Muscle of leg (tissue), 11 donors: ENCODE results near the gene CHURC1. TPM values are rescaled to one million over a fixed set of nuclear protein-coding genes. Genes with fewer than 3 reads are reported as not detected.
A peak's percentile ranks its signal among the peaks of the same experiment; 100 is the strongest.

ENCODE experiments used
- DNase-seq: peaks from one replicate; pipeline ENCODE4 v3.0.0; 2013
- H3K27ac ChIP-seq: one replicate; pipeline ENCODE4 v1.5.1; 2013; ENCODE audit warnings: mild to moderate bottlenecking, low read length, control low read depth
- H3K27me3 ChIP-seq: one replicate; pipeline ENCODE4 v1.6.1; 2013; ENCODE audit warnings: low read length; ENCODE audit not compliant: control insufficient read depth, insufficient read depth
- H3K36me3 ChIP-seq: one replicate; pipeline ENCODE4 v1.6.1; 2013; ENCODE audit warnings: low read length; ENCODE audit not compliant: control insufficient read depth, insufficient read depth
- H3K4me1 ChIP-seq: one replicate; pipeline ENCODE4 v1.6.1; 2013; ENCODE audit warnings: low read length; ENCODE audit not compliant: control insufficient read depth, insufficient read depth
- H3K4me3 ChIP-seq: one replicate; pipeline ENCODE4 v1.5.1; 2013; ENCODE audit warnings: low read length, control low read depth
- H3K9me3 ChIP-seq: replicated peaks from 2 replicates; pipeline ENCODE4 v1.6.1; 2013; ENCODE audit warnings: low read depth, low read length; ENCODE audit not compliant: control insufficient read depth
- WGBS: methylation state at CpG from one replicate; pipeline ENCODE4 v1.1.5; 2013; ENCODE audit warnings: missing lambda C conversion rate; ENCODE audit not compliant: insufficient coverage; 5-methylcytosine and 5-hydroxymethylcytosine counted together
- polyA plus RNA-seq, 8 donors: library from polyadenylated mRNA; unstranded; fragments of 120-200 nt; gene quantifications; one replicate each; pipeline versions ENCODE4 v1.2.1 to v1.2.3, GENCODE V29; 2013; ENCODE audit warnings: inconsistent platforms in 1 of 8, low replicate concordance in 1 of 8; ENCODE audit not compliant: insufficient read length in 8 of 8, insufficient read depth in 1 of 8
- total RNA-seq: library from RNA; stranded (reverse); fragments of 120-200 nt; gene quantifications from one replicate; pipeline ENCODE4 v1.2.4, GENCODE V29; 2013

Gene CHURC1
- total and polyA plus RNA-seq, 9 donors: 37.7 to 46.7 (median 40.1) TPM

- peaks cover 7% of the 10 kb centered on the region for H3K27me3 ChIP-seq
- H3K4me3 ChIP-seq: no peak overlapping the region
- H3K9me3 ChIP-seq: no peaks in the 10 kb centered on the region
- no peak for DNase-seq
- 80% methylated on average over 1 of the region's 5 CpGs for WGBS
- peaks cover 2% of the 10 kb centered on the region for H3K4me1 ChIP-seq
- H3K27ac ChIP-seq: no peak overlapping the region
- no peaks in the 10 kb centered on the region for H3K36me3 ChIP-seq
Observed at GRCh38 chr14:64979336-64980074, 65.2 kb downstream of the CHURC1 start.

- Histone ChIP-seq H3K27me3 (peaks cover 2% of the 10 kb centered on the region), H3K36me3 (no peaks in the 10 kb centered on the region), H3K4me1 (peaks cover 9% of the 10 kb centered on the region), H3K27ac (no peak overlapping the region), H3K9me3 (no peaks in the 10 kb centered on the region), H3K4me3 (no peak overlapping the region)
- DNase-seq: peak; percentile 74
- 10% methylated on average over 5 of the region's 15 CpGs for WGBS
Observed at GRCh38 chr14:64983439-64984310, 69.4 kb downstream of the CHURC1 start.

Other genes starting within 250 kb of the CHURC1 start
- gene PLEKHG3, start 210.0 kb upstream of the CHURC1 start, total RNA-seq: 24.7 TPM
- gene PLEKHG3, start 210.0 kb upstream of the CHURC1 start, polyA plus RNA-seq: 10 to 100 TPM; 17.6 to 34.3 (median 26.9) TPM
- gene SPTB, start 34.5 kb upstream of the CHURC1 start, total RNA-seq: 126 TPM
- gene SPTB, start 34.5 kb upstream of the CHURC1 start, polyA plus RNA-seq: 100 to 1,000 TPM in 6 of 8 donors, 10 to 100 TPM in 2; 80.2 to 202 (median 139) TPM
- not detected for gene GPX2, start 28.3 kb downstream of the CHURC1 start, total RNA-seq
- gene GPX2, start 28.3 kb downstream of the CHURC1 start, polyA plus RNA-seq: 1 to 10 TPM in 1 of 8 donors, under 1 TPM in 7; 0.24 to 1.3 (median 0.39) TPM
- 15.7 TPM for gene RAB15, start 57.9 kb downstream of the CHURC1 start, total RNA-seq
- gene RAB15, start 57.9 kb downstream of the CHURC1 start, polyA plus RNA-seq: 10 to 100 TPM; 21.3 to 31.8 (median 26.2) TPM
- gene FNTB, start 72.4 kb downstream of the CHURC1 start, total RNA-seq: 11.7 TPM
- gene FNTB, start 72.4 kb downstream of the CHURC1 start, polyA plus RNA-seq: 10 to 100 TPM; 17.8 to 22.9 (median 20.4) TPM
- 26.2 TPM for gene MAX, start 188.1 kb downstream of the CHURC1 start, total RNA-seq
- gene MAX, start 188.1 kb downstream of the CHURC1 start, polyA plus RNA-seq: 10 to 100 TPM; 30.7 to 43.7 (median 35.8) TPM